Breast epithelium (tissue), 3 donors: ENCODE results near the gene MRPL42.

Experiments
- CTCF ChIP-seq, 3 donors: fragments of 450-650 bp; IDR thresholded peaks; one replicate each; pipeline ENCODE4 v1.5.1; 2016 to 2017; ENCODE audit warnings: antibody characterized with exemption in 3 of 3, mild to moderate bottlenecking in 3 of 3, moderate library complexity in 3 of 3
- POLR2A ChIP-seq: fragments of 450-650 bp; IDR thresholded peaks from one replicate; pipeline ENCODE4 v1.6.1; 2016; ENCODE audit warnings: antibody characterized with exemption, mild to moderate bottlenecking, moderate library complexity
- POLR2AphosphoS5 ChIP-seq, 3 donors: sonication (generic); formaldehyde crosslinking; IDR thresholded peaks; one replicate each; pipeline ENCODE4 v1.6.1; 2017; ENCODE audit warnings: antibody characterized with exemption in 3 of 3

DNA sequence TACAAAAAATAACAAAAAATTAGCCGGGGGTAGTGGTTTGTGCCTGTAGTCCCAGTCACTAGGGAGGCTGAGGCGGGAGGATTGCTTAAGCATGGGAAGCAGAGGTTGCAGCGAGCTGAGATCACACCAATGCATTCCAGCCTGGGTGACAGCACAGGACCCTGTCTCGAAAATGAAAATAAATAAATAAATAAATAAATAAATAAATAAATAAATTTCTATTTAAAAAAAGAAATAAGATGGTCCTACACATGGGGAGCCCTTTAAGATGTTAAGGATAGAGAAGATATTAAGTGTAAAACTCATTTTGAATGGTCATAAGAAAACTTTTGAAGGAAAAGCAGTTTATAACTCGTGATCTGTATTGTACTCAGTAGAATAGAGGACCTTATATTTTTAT lies 8.2 kb upstream of the MRPL42 start:
- TF ChIP-seq POLR2AphosphoS5 (IDR thresholded peaks at IDR 0.05) (no peak), POLR2A (no peak), CTCF (IDR thresholded peaks at IDR 0.05) (no peak)
